ENCODE results near the gene ABCC2.

DNA sequence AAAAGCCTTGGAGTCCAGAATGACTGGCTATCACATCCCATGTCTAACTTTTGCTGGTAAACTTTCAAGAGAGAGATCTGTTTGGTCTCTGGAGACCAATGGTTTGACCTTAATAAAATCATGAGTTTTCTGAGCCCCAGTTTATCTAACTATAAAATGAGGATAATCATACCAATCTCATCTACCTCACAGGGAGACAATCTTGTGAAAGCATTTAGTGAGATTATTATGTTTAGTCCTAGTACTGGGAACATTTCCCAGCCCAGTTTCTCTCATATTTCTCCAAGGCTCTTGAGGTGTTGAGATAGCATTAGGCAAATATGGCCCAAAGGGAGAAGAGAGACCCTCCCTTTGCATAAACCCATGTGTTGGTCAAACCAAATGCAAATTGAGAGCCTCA is 25.8 kb downstream of the ABCC2 start:
- TF ChIP-seq, protein P1, sequence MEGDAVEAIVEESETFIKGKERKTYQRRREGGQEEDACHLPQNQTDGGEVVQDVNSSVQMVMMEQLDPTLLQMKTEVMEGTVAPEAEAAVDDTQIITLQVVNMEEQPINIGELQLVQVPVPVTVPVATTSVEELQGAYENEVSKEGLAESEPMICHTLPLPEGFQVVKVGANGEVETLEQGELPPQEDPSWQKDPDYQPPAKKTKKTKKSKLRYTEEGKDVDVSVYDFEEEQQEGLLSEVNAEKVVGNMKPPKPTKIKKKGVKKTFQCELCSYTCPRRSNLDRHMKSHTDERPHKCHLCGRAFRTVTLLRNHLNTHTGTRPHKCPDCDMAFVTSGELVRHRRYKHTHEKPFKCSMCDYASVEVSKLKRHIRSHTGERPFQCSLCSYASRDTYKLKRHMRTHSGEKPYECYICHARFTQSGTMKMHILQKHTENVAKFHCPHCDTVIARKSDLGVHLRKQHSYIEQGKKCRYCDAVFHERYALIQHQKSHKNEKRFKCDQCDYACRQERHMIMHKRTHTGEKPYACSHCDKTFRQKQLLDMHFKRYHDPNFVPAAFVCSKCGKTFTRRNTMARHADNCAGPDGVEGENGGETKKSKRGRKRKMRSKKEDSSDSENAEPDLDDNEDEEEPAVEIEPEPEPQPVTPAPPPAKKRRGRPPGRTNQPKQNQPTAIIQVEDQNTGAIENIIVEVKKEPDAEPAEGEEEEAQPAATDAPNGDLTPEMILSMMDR (IDR thresholded peaks at IDR 0.05), result no peak
- TF ChIP-seq POLR2AphosphoS5 (IDR thresholded peaks at IDR 0.05; ENCODE audit: low read depth, low read length) (no peak), SIN3A (IDR thresholded peaks at IDR 0.05; ENCODE audit: borderline replicate concordance, insufficient read depth, low read depth, low read length) (no peak)
